Metanephros (tissue), 1 donor: Measurements from ENCODE around the gene ALDH1A2. TPM values are rescaled to one million over a fixed set of nuclear protein-coding genes. Genes with fewer than 3 reads are reported as not detected.

Experiments
- total RNA-seq: library from RNA; depleted of rRNA; stranded (reverse); fragments of >200 nt; gene quantifications from one replicate; pipeline ENCODE4 v1.2.3, GENCODE V29; 2014

The ALDH1A2 gene
- total RNA-seq = 157 TPM

GRCh38 chr15:58065445-58066041, at the start of gene ALDH1A2:
Gene ALDH1A2 (minus strand): TSS chr15:58065711. CDS start chr15:58065650, 61 bp downstream.

Other genes with a start within 250 kb of the ALDH1A2 start
- 3.2 TPM for gene AQP9, start 72.7 kb upstream of the ALDH1A2 start, total RNA-seq